IMR-90 (cell line): ENCODE data around the gene GGT6. TPM values are rescaled to one million over a fixed set of nuclear protein-coding genes. Genes with fewer than 3 reads are reported as not detected.

Source experiments
- ATAC-seq: fragments of 200-7000 bp; cut with Tn5 transposase; 2 replicates; pipeline ENCODE4 v1.9.1; 2020; ENCODE audit warnings: low read depth, mild to moderate bottlenecking, moderate library complexity
- BruUV-seq: library from RNA; stranded (reverse); fragments of 400-500 nt; replicated peaks from 2 replicates; lab custom pipeline; 2021; lab: Mats Ljungman, UMichigan
- CTCF ChIA-PET: fragments of 300-600 bp; formaldehyde crosslinking; extraction: SDS; loops from one replicate; lab custom pipeline; 2021; ENCODE audit warnings: antibody characterized with exemption; lab: Yijun Ruan, JAX
- POLR2A ChIA-PET: fragments of 300-600 bp; sonication (Branson Sonifier 250); formaldehyde crosslinking; loops from one replicate; lab custom pipeline; 2022; ENCODE audit warnings: antibody characterized with exemption; ENCODE audit not compliant: unreplicated experiment; lab: Charles Lee
- DNase-seq: peaks from one replicate; pipeline ENCODE4 v3.0.0; 2013
- H2AFZ ChIP-seq: replicated peaks from 2 replicates; pipeline ENCODE3; 2013; ENCODE audit warnings: low read length, mild to moderate bottlenecking; ENCODE audit not compliant: poor library complexity
- H2AK5ac ChIP-seq: 2 replicates; pipeline ENCODE4 v1.6.1; 2013; ENCODE audit warnings: low read depth, low read length, inconsistent platforms
- H2AK9ac ChIP-seq: replicated peaks from 2 replicates; pipeline ENCODE3; 2013; ENCODE audit warnings: mild to moderate bottlenecking, low read depth, low read length, moderate library complexity; ENCODE audit not compliant: poor library complexity
- H2BK120ac ChIP-seq: 2 replicates; pipeline ENCODE4 v1.6.1; 2013; ENCODE audit warnings: low read depth, low read length, inconsistent platforms
- H2BK15ac ChIP-seq: 3 replicates; pipeline ENCODE4 v1.6.1; 2013; ENCODE audit warnings: low read depth, low read length, inconsistent platforms
- H2BK20ac ChIP-seq: 2 replicates; pipeline ENCODE4 v1.6.1; 2013; ENCODE audit warnings: low read depth, mild to moderate bottlenecking, inconsistent platforms, low read length, moderate library complexity
- H2BK5ac ChIP-seq: 2 replicates; pipeline ENCODE4 v1.6.1; 2013; ENCODE audit warnings: mild to moderate bottlenecking, low read depth, low read length, inconsistent platforms; ENCODE audit not compliant: poor library complexity, severe bottlenecking
- H3K14ac ChIP-seq: replicated peaks from 2 replicates; pipeline ENCODE4 v1.6.1; 2013; ENCODE audit warnings: low read depth, low read length, inconsistent platforms
- H3K18ac ChIP-seq: 2 replicates; pipeline ENCODE4 v1.6.1; 2013; ENCODE audit warnings: low read depth, low read length, control low read depth
- H3K23ac ChIP-seq: 2 replicates; pipeline ENCODE4 v1.6.1; 2013; ENCODE audit warnings: low read depth, low read length, inconsistent platforms
- H3K27ac ChIP-seq: 2 replicates; pipeline ENCODE4 v1.5.1; 2013; ENCODE audit warnings: mild to moderate bottlenecking, control low read depth, low read length; ENCODE audit not compliant: insufficient read depth
- H3K27me3 ChIP-seq: 2 replicates; pipeline ENCODE4 v1.6.1; 2013; ENCODE audit warnings: low read length; ENCODE audit not compliant: control insufficient read depth, insufficient read depth
- H3K36me3 ChIP-seq: 2 replicates; pipeline ENCODE4 v1.6.1; 2013; ENCODE audit warnings: low read length, mixed read lengths; ENCODE audit not compliant: control insufficient read depth, insufficient read depth
- H3K4ac ChIP-seq: 2 replicates; pipeline ENCODE4 v1.6.1; 2013; ENCODE audit warnings: low read depth, low read length, inconsistent platforms
- H3K4me1 ChIP-seq: 2 replicates; pipeline ENCODE4 v1.6.1; 2013; ENCODE audit warnings: low read length, mixed read lengths; ENCODE audit not compliant: control insufficient read depth, insufficient read depth
- H3K4me2 ChIP-seq: 2 replicates; pipeline ENCODE4 v1.6.1; 2013; ENCODE audit warnings: low read depth, mild to moderate bottlenecking, control low read depth, low read length, moderate library complexity
- H3K4me3 ChIP-seq: 2 replicates; pipeline ENCODE4 v1.5.1; 2013; ENCODE audit warnings: low read depth, mild to moderate bottlenecking, control low read depth, low read length, moderate library complexity; ENCODE audit not compliant: insufficient read depth
- H3K56ac ChIP-seq: 2 replicates; pipeline ENCODE4 v1.6.1; 2013; ENCODE audit warnings: low read length, inconsistent platforms; ENCODE audit not compliant: insufficient read depth; ENCODE audit errors: extremely low read depth
- H3K79me1 ChIP-seq, 2 experiments: 2 replicates each; pipeline ENCODE4 v1.6.1; 2013; ENCODE audit warnings: low read length in 2 of 2, inconsistent platforms in 1 of 2, low read depth in 1 of 2
- H3K9ac ChIP-seq: 2 replicates; pipeline ENCODE4 v1.6.1; 2013; ENCODE audit warnings: low read depth, low read length, control low read depth
- H3K9me1 ChIP-seq: 2 replicates; pipeline ENCODE4 v1.6.1; 2013; ENCODE audit warnings: low read length, inconsistent platforms; ENCODE audit not compliant: insufficient read depth
- H3K9me3 ChIP-seq: 2 replicates; pipeline ENCODE4 v1.6.1; 2013; ENCODE audit warnings: low read length; ENCODE audit not compliant: control insufficient read depth, insufficient read depth
- H4K20me1 ChIP-seq: 2 replicates; pipeline ENCODE4 v1.6.1; 2013; ENCODE audit warnings: low read length, inconsistent platforms; ENCODE audit not compliant: insufficient read depth
- H4K5ac ChIP-seq: 2 replicates; pipeline ENCODE4 v1.6.1; 2013; ENCODE audit warnings: mild to moderate bottlenecking, low read depth, low read length, control low read depth
- H4K8ac ChIP-seq, 2 experiments: 2 replicates each; pipeline ENCODE4 v1.6.1; 2013; ENCODE audit warnings: low read depth in 2 of 2, low read length in 2 of 2, control low read depth in 1 of 2, inconsistent platforms in 1 of 2
- H4K91ac ChIP-seq: 2 replicates; pipeline ENCODE4 v1.6.1; 2013; ENCODE audit warnings: low read depth, low read length, inconsistent platforms; ENCODE audit not compliant: insufficient read depth
- CEBPB ChIP-seq: IDR thresholded peaks from 2 replicates; pipeline ENCODE4 v1.6.1; 2012; ENCODE audit warnings: low read depth, low read length, improper control_type of control experiment
- MAFK ChIP-seq: IDR thresholded peaks from 2 replicates; pipeline ENCODE4 v1.6.1; 2012; ENCODE audit warnings: low read depth, low read length, improper control_type of control experiment
- WGBS, 2 experiments: methylation state at CpG; one replicate each; pipeline versions ENCODE4 v1.1.5 to v1.1.7; 2013; ENCODE audit warnings: missing lambda C conversion rate in 2 of 2; ENCODE audit not compliant: insufficient read length in 1 of 2; ENCODE audit errors: extremely low coverage in 2 of 2; 5-methylcytosine and 5-hydroxymethylcytosine counted together
- dilution Hi-C: fragments of 300-500 bp; cut with HindIII; formaldehyde crosslinking; loops from one replicate; pipeline ENCODE4 v1.14.3; 2018; ENCODE audit warnings: low sequenced_read_pairs; ENCODE audit not compliant: unreplicated experiment
- in situ Hi-C: fragments of 300-500 bp; cut with MboI; formaldehyde crosslinking; loops from 3 replicates; pipeline ENCODE4 v1.14.3; 2019; ENCODE audit warnings: low sequenced_read_pairs, inconsistent platforms, mixed read lengths
- intact Hi-C: fragments of 100-400 bp; cut with micrococcal nuclease; formaldehyde crosslinking; loops from 2 replicates; pipeline ENCODE4 v1.10.0; 2022
- polyA plus RNA-seq, 3 experiments: library from polyadenylated mRNA; depleted of rRNA; stranded (reverse); fragments of >200 nt; gene quantifications; 2 replicates each; pipeline ENCODE4 v1.2.3, GENCODE V29; 2012; ENCODE audit warnings: low replicate concordance in 1 of 3
- total RNA-seq: library from RNA; depleted of rRNA; stranded (reverse); fragments of >200 nt; gene quantifications from 2 replicates; pipeline ENCODE4 v1.2.3, GENCODE V29; 2012; rRNA removed

The GGT6 gene
- total and polyA plus RNA-seq, 2 of the 4 experiments (the other 2 are of a cell fraction): not detected

GRCh38 chr17:4507361-4508111, 52.8 kb downstream of the GGT6 start:
- TF ChIP-seq MAFK: peak; percentile 70
- TF ChIP-seq CEBPB: no peak
- Histone ChIP-seq H3K4ac (no peak overlapping the region), H3K9ac (no peak overlapping the region), H4K8ac (no peak overlapping the region), H2BK15ac (no peak overlapping the region), H3K9me3 (no peaks in the 10 kb centered on the region), H3K4me1 (no peaks in the 10 kb centered on the region), H3K23ac (no peak overlapping the region), H4K20me1 (no peaks in the 10 kb centered on the region), H3K4me3 (no peak overlapping the region), H3K9me1 (no peaks in the 10 kb centered on the region), H3K79me1 (no peaks in the 10 kb centered on the region), H2BK20ac (no peak overlapping the region), H2AFZ (no peak overlapping the region), H3K14ac (no peak overlapping the region), H3K27ac (no peak overlapping the region), H2BK5ac (no peak overlapping the region), H3K4me2 (no peak overlapping the region), H3K36me3 (no peaks in the 10 kb centered on the region), H3K27me3 (peaks cover 48% of the 10 kb centered on the region), H2BK120ac (no peak overlapping the region), H3K18ac (no peak overlapping the region), H4K5ac (no peak overlapping the region), H2AK9ac (no peak overlapping the region), H2AK5ac (no peak overlapping the region), H3K56ac (no peak overlapping the region), H4K91ac (no peak overlapping the region)
- ATAC-seq (no peak), DNase-seq (no peak)
- in situ Hi-C loops: no loop called here
- no TSS peak for BruUV-seq
- dilution Hi-C loops: no loop called here
- intact Hi-C loops: no loop called here
- POLR2A ChIA-PET: no interaction called here
- CTCF ChIA-PET: no interaction called here
- WGBS, 2 experiments: 100% methylated on average over 3 of the region's 8 CpGs; no CpG with 5 or more reads in 1 of the 2 experiments

Other genes with a start within 250 kb of the GGT6 start
- 26.3 and 37.5 TPM in 2 replicates for gene UBE2G1, start 193.9 kb downstream of the GGT6 start, total RNA-seq
- gene UBE2G1, start 193.9 kb downstream of the GGT6 start, polyA plus RNA-seq (2012; rRNA removed): 26.6 and 28.9 TPM in 2 replicates
- 0.18 TPM in 1 of 2 replicates, not detected in the other for gene SPNS3, start 126.6 kb downstream of the GGT6 start, total RNA-seq
- gene SPNS3, start 126.6 kb downstream of the GGT6 start, polyA plus RNA-seq (2012; rRNA removed): not detected in 2 replicates
- gene SPNS2, start 61.7 kb downstream of the GGT6 start, total RNA-seq: under 0.01 TPM in 1 of 2 replicates, not detected in the other
- not detected in 2 replicates for gene SPNS2, start 61.7 kb downstream of the GGT6 start, polyA plus RNA-seq (2012; rRNA removed)
- gene MYBBP1A, start 5.2 kb downstream of the GGT6 start, total RNA-seq: 22.6 and 24.7 TPM in 2 replicates
- 45.9 and 53.0 TPM in 2 replicates for gene MYBBP1A, start 5.2 kb downstream of the GGT6 start, polyA plus RNA-seq (2012; rRNA removed)
- not detected in 2 replicates for gene SMTNL2, start 24.0 kb upstream of the GGT6 start, total RNA-seq
- not detected in 2 replicates for gene SMTNL2, start 24.0 kb upstream of the GGT6 start, polyA plus RNA-seq (2012; rRNA removed)
- gene ALOX15, start 81.1 kb upstream of the GGT6 start, total RNA-seq: not detected in 2 replicates
- not detected in 2 replicates for gene ALOX15, start 81.1 kb upstream of the GGT6 start, polyA plus RNA-seq (2012; rRNA removed)
- 6.3 and 9.2 TPM in 2 replicates for gene PELP1, start 143.6 kb upstream of the GGT6 start, total RNA-seq
- gene PELP1, start 143.6 kb upstream of the GGT6 start, polyA plus RNA-seq (2012; rRNA removed): 20.8 and 24.0 TPM in 2 replicates
- 3.9 and 6.1 TPM in 2 replicates for gene ARRB2, start 150.1 kb upstream of the GGT6 start, total RNA-seq
- 10.6 and 12.5 TPM in 2 replicates for gene ARRB2, start 150.1 kb upstream of the GGT6 start, polyA plus RNA-seq (2012; rRNA removed)
- 9.9 and 10.3 TPM in 2 replicates for gene MED11, start 170.9 kb upstream of the GGT6 start, total RNA-seq
- gene MED11, start 170.9 kb upstream of the GGT6 start, polyA plus RNA-seq (2012; rRNA removed): 23.3 and 24.1 TPM in 2 replicates
- gene ZMYND15, start 179.3 kb upstream of the GGT6 start, total RNA-seq: under 0.01 TPM in 1 of 2 replicates, not detected in the other
- gene ZMYND15, start 179.3 kb upstream of the GGT6 start, polyA plus RNA-seq (2012; rRNA removed): 0.07 and 0.14 TPM in 2 replicates
- 0.28 and 0.36 TPM in 2 replicates for gene CXCL16, start 179.4 kb upstream of the GGT6 start, total RNA-seq
- 1.2 and 1.6 TPM in 2 replicates for gene CXCL16, start 179.4 kb upstream of the GGT6 start, polyA plus RNA-seq (2012; rRNA removed)
- gene TM4SF5, start 211.3 kb upstream of the GGT6 start, total RNA-seq: not detected in 2 replicates
- gene TM4SF5, start 211.3 kb upstream of the GGT6 start, polyA plus RNA-seq (2012; rRNA removed): not detected in 2 replicates
- not detected in 2 replicates for gene VMO1, start 225.8 kb upstream of the GGT6 start, total RNA-seq
- 0.14 TPM in 1 of 2 replicates, not detected in the other for gene VMO1, start 225.8 kb upstream of the GGT6 start, polyA plus RNA-seq (2012; rRNA removed)
- not detected in 2 replicates for gene GLTPD2, start 228.4 kb upstream of the GGT6 start, total RNA-seq
- gene GLTPD2, start 228.4 kb upstream of the GGT6 start, polyA plus RNA-seq (2012; rRNA removed): not detected in 2 replicates
- 217 and 244 TPM in 2 replicates for gene PSMB6, start 235.6 kb upstream of the GGT6 start, total RNA-seq
- gene PSMB6, start 235.6 kb upstream of the GGT6 start, polyA plus RNA-seq (2012; rRNA removed): 254 and 291 TPM in 2 replicates
- gene PLD2, start 246.6 kb upstream of the GGT6 start, total RNA-seq: 9.4 and 12.5 TPM in 2 replicates
- gene PLD2, start 246.6 kb upstream of the GGT6 start, polyA plus RNA-seq (2012; rRNA removed): 28.0 and 28.8 TPM in 2 replicates